Stimulated activated CD4-positive, alpha-beta T cell treated with anti-CD3 and anti-CD28 coated beads, Interleukin-12 subunit alpha, Interleukin-12 subunit beta, amount 100 ng/mL, for 24 hours (primary cell): ENCODE measurements around the gene LAIR2.

Experiments used
- DNase-seq, 2 experiments: peaks; one replicate each; pipeline ENCODE4 v3.0.0-alpha.2; 2020; ENCODE audit warnings: low read depth in 2 of 2

The LAIR2 gene

DNA sequence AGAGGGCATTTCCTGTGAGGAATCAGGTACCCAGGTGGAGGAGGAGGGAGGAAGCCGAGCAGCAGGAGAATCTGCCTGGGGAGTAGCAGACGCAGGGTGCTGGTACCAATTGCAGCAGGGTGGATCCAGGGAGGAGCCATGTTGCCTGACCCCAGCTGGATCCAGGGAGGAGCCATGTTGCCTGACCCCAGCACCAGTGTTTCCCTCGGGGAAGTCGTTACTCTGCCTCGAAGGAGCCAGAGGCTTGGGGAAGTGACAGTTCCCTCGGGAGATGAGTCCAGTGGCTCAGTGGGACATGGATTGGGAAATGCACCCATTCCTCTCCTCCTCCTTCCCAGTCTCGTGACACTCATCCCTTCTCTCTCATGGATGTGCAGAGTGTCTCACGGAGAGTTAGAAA, 31.5 kb downstream of the LAIR2 start:
- DNase-seq, result no peak

DNA sequence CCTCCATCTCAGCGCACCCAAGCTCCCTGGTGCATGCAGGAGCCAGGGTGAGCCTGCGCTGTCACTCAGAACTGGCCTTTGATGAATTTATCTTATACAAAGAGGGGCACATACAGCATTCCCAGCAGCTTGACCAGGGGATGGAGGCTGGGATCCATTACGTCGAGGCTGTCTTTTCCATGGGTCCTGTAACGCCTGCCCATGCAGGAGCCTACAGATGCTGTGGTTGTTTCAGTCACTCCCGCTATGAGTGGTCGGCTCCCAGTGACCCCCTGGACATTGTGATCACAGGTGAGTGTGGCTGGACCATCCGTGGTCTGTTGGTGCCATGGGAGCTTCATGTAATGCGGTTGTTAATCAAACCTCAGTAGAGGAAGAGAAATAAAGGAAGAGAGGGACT, 33.0 kb downstream of the LAIR2 start:
- no peak for DNase-seq

DNA sequence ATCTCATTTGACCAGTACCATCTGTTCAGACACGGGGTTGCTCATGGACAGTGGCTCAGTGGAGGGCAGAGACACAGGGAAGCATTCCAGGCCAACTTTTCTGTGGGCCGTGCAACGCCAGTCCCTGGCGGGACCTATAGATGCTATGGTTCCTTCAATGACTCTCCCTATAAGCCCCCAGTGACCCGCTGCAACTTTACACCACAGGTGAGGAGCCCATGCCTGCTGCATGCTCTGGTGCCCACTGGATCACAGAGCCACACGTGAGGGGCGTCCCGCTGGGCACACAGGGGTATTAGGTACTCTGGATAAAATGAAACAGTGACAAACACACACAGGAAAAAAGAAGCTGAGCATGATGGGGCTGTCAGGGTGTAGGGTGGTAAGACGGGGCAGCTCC, 34.3 kb downstream of the LAIR2 start:
- no peak for DNase-seq

DNA sequence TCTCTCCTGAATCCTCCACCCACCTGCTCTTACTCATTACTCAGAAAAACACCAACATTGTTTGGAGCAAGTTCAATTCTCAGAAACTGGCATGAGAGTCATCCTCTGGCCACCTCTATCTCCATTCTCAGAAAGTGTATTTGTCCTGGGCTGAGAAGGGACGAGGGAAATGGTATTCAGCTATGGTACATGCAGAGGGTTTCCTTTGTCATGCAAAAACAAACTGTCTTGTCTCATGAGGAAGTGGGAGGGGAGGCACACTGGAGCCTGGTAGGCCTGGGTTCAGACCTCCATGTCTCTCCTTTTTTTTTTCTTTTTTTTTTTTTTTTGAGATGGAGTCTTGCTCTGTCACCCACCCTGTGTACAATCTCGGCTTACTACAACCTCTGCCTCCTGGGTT, 39.1 kb downstream of the LAIR2 start:
- no peak for DNase-seq

DNA sequence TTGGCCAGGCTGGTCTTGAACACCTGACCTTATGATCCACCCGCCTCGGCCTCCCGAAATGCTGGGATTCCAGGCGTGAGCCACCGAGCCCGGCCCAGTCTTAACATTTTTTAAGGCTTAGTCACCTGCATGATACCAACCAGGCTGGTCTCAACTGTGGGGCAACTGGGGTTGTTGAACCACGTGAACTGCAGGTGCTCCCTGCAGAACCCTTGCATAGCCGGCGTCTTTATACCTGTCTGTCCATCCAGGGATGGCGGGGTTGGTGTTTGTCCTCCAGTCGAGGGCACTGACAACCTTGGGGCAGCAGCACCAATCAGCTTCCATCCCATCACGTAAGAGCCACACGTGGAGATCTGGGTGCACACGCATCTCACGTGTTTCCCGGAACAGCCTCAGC, 46.2 kb downstream of the LAIR2 start:
- no peak for DNase-seq

DNA sequence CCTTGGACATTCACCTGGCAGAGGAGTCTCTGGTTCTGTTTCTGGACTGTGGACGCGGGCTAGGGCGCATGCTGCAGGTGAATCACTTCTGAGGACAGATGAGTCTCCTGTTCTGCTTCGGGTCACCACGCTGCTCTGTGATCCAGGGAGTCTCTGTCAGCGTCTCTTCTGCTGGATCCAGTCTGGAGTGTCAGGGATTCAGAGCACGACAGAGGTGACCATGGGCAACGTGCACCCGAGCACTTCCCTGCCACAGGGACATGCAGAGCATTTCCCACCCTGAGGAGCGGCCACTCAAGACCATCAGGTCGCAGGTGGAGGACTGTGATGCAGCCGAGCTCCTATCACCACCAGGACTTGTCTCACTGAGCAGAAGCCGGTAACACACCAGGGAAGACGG, 46.6 kb downstream of the LAIR2 start:
- no peak for DNase-seq

DNA sequence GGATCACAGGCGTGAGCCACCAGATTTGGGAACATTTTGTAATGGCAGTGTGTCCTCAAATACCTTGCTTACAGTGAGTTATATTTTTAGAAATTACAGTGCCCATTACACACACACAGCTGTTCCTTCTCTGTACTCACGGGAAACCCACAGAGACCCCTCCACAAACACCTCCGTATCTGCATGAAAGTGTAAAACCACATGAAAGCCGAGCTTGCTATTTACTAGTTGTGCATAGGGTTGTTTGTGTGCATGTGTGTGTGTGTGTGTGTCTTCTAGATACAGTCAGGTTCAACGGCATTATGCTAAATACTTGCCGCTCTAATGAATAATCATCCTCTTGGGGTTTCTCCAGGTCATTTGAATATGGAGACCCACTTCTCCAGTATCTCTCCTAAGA, 48.7 kb downstream of the LAIR2 start:
- DNase-seq, result no peak

DNA sequence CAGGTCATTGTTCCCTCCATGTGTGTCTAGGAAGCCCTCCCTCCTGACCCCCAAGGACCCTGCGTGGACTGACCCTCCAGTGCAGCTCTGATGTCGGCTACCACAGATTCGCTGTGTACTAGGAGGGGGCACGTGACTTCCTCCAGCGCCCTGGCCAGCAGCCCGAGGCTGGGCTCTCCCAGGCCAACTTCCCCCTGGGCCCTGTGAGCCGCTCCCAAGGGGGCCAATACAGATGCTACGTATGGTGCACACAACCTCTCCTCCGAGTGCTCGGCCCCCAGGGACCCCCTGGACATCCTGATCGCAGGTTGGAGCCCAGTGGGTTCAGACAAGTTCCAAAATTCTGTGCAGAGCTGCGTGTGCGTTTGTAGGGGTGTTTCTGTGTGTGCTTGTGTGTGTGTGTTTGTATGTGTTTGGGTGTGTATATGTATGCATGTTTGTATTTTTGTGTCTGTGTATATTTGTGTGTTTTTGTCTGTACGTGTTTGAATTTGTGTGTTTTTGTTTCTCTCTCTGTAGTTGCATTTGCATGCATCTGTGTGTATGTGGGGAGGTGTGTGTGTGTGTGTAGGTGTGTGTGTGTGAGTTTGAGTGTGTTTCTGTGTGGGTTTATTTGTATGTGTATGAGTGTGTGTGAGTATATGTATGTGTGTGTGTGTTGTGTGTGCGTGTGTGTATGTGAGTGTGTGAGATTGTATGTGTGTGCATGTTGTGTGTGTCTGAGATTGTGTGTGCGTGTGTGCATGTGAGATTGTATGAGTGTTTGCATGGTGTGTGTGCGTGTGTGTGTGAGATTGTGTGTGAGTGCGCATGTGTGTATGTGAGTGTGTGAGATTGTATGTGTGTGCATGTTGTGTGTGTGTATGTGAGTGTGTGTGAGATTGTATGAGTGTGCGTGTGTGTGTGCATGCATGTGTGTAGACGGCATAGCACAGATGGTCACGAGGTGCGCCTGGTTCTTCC, 49.6 kb downstream of the LAIR2 start:
- DNase-seq, result no peak

DNA sequence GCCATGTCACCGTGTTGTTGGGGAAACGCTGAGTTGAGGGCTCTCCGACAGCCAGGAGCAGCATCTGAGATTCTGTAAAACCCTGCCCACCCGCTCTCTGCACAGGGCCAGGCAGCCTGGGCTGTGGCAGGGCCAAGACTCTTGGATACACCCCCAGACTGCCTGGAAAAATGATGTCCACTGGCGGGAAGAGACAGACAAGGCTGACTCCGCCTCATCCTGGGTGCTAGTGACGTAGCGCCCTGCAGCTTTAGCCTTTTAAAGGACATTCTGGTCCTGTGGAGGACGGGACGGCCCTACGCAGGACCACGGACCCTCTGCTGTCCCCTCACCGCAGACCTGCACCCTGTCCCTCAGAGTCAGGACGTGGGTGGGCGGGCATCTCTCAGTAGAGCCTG, 50.3 kb downstream of the LAIR2 start:
- no peak for DNase-seq

DNA sequence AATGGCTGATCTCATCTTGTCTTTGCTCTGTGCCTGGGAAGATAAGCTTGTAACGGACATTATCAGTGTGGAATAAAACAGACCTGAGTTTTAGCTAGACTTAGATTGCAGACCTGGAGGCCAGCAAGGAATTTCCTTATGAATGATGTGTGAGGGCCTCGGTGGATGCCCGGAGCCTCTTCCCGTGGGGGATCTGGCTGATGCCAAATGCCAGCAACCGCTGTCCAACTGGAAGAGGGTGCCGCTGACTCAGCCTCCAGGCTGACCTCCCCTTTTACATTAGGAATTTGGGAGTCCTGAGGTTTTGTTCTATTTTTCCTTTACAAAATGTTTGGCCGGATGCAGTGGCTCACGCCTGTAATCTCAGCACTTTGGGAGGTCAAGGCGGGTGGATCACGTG, 51.4 kb downstream of the LAIR2 start:
- no peak for DNase-seq

DNA sequence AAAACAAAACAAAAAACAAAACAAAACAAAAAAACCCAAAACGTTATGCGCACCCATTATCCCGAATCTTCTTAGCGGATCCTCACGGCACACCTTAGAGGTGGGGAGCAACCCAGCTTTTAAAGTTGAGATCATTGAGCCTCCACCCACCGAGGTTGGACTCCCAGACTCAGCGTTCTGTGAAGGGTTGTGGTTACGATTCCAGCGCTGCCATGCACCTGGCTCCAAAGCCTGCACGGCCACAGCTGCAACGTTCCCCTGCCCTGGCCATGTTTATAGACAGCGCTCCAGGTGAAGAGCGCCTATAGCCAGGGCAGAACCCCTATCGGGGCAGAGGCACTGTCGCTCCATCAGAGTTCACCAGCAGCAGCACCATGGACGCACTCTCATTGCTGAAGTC, 52.3 kb downstream of the LAIR2 start:
- no peak for DNase-seq

DNA sequence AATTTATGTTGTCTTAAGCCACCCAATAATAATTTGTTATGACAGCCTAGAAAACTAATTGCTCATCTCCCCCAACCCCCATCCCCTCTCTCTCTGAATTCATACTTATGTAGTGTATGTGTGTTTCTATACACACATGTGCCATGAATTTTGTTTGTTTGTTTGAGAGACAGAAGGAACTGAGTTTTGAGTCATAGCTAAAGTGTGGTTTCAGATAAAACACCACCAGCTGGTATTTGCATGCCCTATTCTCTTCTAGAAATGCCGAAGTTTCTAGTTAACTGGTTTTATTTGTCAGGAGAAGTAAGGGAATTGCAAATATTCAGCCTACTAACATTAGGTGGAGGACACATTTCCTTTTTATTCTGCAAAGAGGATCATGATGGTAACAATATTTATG, 53.6 kb downstream of the LAIR2 start:
- DNase-seq, result no peak

DNA sequence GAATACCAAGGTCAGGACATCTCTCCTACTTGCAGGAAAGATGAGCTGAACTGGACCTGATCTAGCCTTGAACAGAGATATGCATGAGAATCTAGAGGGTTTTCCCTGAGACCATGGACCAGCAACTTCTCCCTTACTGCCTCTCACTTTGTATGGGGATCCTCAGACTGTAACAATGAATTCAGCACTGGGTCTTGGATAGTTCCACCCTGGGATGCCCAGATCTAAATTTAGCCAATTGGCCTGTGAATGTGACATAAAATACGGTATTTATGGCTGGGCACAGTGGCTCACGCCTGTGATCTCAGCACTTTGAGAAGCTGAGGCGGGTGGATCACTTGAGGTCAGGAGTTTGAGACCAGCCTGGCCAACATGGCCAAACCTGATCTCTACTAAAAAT, 55.7 kb downstream of the LAIR2 start:
- DNase-seq, result no peak
